Lung (tissue), 12 donors: ENCODE measurements around the gene P4HB. TPM values are rescaled to one million over a fixed set of nuclear protein-coding genes. Genes with fewer than 3 reads are reported as not detected.
A peak's percentile ranks its signal among the peaks of the same experiment; 100 is the strongest.

ENCODE experiments used
- ATAC-seq: fragments of 200-7000 bp; cut with Tn5 transposase; one replicate; pipeline ENCODE4 v1.9.1; 2020; ENCODE audit warnings: moderate number of reproducible peaks; ENCODE audit not compliant: insufficient read depth, low FRiP score
- DNase-seq, 3 donors: peaks; one replicate each; pipeline ENCODE4 v3.0.0-alpha.2; 2013 to 2017
- H3K27ac ChIP-seq, 2 donors: one replicate each; pipeline ENCODE4 v1.5.1; 2013; ENCODE audit warnings: mild to moderate bottlenecking in 2 of 2, moderate library complexity in 2 of 2, control low read depth in 1 of 2, inconsistent platforms in 1 of 2, low read depth in 1 of 2, low read length in 1 of 2
- H3K27me3 ChIP-seq, 3 donors: one replicate each; pipeline ENCODE4 v1.5.1; 2013; ENCODE audit warnings: low read length in 2 of 3; ENCODE audit not compliant: control insufficient read depth in 3 of 3, insufficient read depth in 3 of 3
- H3K36me3 ChIP-seq, 4 donors: one replicate each; pipeline ENCODE4 v1.5.1; 2013; ENCODE audit warnings: low read length in 4 of 4, mild to moderate bottlenecking in 1 of 4, moderate library complexity in 1 of 4; ENCODE audit not compliant: control insufficient read depth in 4 of 4, insufficient read depth in 4 of 4
- H3K4me1 ChIP-seq, 5 donors: one replicate each; pipeline ENCODE4 v1.5.1; 2013; ENCODE audit warnings: low read length in 5 of 5, mild to moderate bottlenecking in 2 of 5, moderate library complexity in 1 of 5; ENCODE audit not compliant: control insufficient read depth in 5 of 5, insufficient read depth in 5 of 5
- H3K4me3 ChIP-seq: one replicate; pipeline ENCODE4 v1.5.1; 2013; ENCODE audit warnings: mild to moderate bottlenecking, control low read depth, moderate library complexity
- H3K9ac ChIP-seq, 2 donors: one replicate each; pipeline ENCODE4 v1.5.1; 2013; ENCODE audit warnings: low read length in 2 of 2, control low read depth in 1 of 2; ENCODE audit not compliant: insufficient read depth in 1 of 2
- H3K9me3 ChIP-seq, 4 donors: one replicate each; pipeline ENCODE4 v1.5.1; 2013; ENCODE audit warnings: low read length in 3 of 4, mild to moderate bottlenecking in 1 of 4, moderate library complexity in 1 of 4; ENCODE audit not compliant: control insufficient read depth in 4 of 4, insufficient read depth in 3 of 4
- CTCF ChIP-seq: IDR thresholded peaks from 2 replicates; pipeline ENCODE4 v1.5.1; 2012; ENCODE audit warnings: mild to moderate bottlenecking; ENCODE audit errors: control extremely low read depth, extremely low read depth
- WGBS, 2 donors: extraction: QIAGEN DNeasy Blood & Tissue Kit; methylation state at CpG; one replicate each; pipeline ENCODE4 v1.1.7; 2013; 5-methylcytosine and 5-hydroxymethylcytosine counted together
- polyA plus RNA-seq, 2 donors: library from polyadenylated mRNA; stranded (reverse); fragments of 200-250 nt; gene quantifications; one replicate each; pipeline ENCODE4 v1.2.1, GENCODE V29; 2013
- total RNA-seq, 2 donors: library from RNA; depleted of rRNA in 1 of 2; stranded (reverse); fragments of >200 nt in 1 of 2; gene quantifications; one replicate each; pipeline ENCODE4 v1.2.1, GENCODE V29; 2014 to 2021
- donor health status: control.
- donor health status: control.
- donor health status: Bipolar disorder and iron deficiency.
- donor health status: healthy.
- donor health status: DM: yes; HTN: yes; CAD: no.

Gene P4HB
- total and polyA plus RNA-seq, 4 donors, result 356 to 990 (median 779) TPM

- Histone ChIP-seq H3K27ac (no peak overlapping the region), H3K36me3 (peaks cover 0 to 11% (median 8%) of the 10 kb centered on the region in 4 donors), H3K9ac (no peak overlapping the region), H3K4me1 (no peaks in the 10 kb centered on the region), H3K9me3 (no peaks in the 10 kb centered on the region), H3K27me3 (no peaks in the 10 kb centered on the region), H3K4me3 (no peak overlapping the region)
- TF ChIP-seq CTCF, result no peak
- 95 to 97% methylated on average over 3 of the region's 3 CpGs for WGBS, 2 donors
- DNase-seq (no peak), ATAC-seq (no peak)
Measured at GRCh38 chr17:81878294-81878693, 18.0 kb upstream of the P4HB start.

GRCh38 chr17:81877569-81877968 lies 17.2 kb upstream of the P4HB start:
- DNase-seq (no peak), ATAC-seq (no peak)
- no peak for TF ChIP-seq CTCF
- Histone ChIP-seq H3K27me3 (no peaks in the 10 kb centered on the region), H3K27ac (no peak overlapping the region), H3K4me1 (peaks cover 0 to 5% (median 0%) of the 10 kb centered on the region in 5 donors), H3K36me3 (peaks cover 0 to 11% (median 8%) of the 10 kb centered on the region in 4 donors), H3K9ac (no peak overlapping the region), H3K4me3 (no peak overlapping the region), H3K9me3 (no peaks in the 10 kb centered on the region)
- WGBS, 2 donors, result 95 to 96% methylated on average over 5 of the region's 5 CpGs

GRCh38 chr17:81871387-81872230 lies 11.3 kb upstream of the P4HB start:
- H3K9ac ChIP-seq, result peak overlapping the region; percentile 62 to 94
- H3K4me1 ChIP-seq, result peaks cover 0 to 28% (median 11%) of the 10 kb centered on the region in 5 donors
- TF ChIP-seq CTCF, result peak; percentile 11
- ATAC-seq, result peak; percentile 6
- H3K27me3 ChIP-seq, result no peaks in the 10 kb centered on the region
- H3K9me3 ChIP-seq, result no peaks in the 10 kb centered on the region
- DNase-seq, result peak; percentile 92 to 94 (median 94)
- H3K27ac ChIP-seq, result peak overlapping the region; percentile 97 to 99
- H3K36me3 ChIP-seq, result peaks cover 0 to 23% (median 8%) of the 10 kb centered on the region in 4 donors
- H3K4me3 ChIP-seq, result peak overlapping the region; percentile 79
- WGBS, 2 donors, result 1% methylated on average over 81 to 86 of the region's 86 CpGs
